Right cardiac atrium (tissue), 5 donors: ENCODE results near the gene ABCG1. TPM values are rescaled to one million over a fixed set of nuclear protein-coding genes. Genes with fewer than 3 reads are reported as not detected.
A peak's percentile ranks its signal among the peaks of the same experiment; 100 is the strongest.

Source experiments
- ATAC-seq, 2 donors: fragments of 200-7000 bp; cut with Tn5 transposase; one replicate each; pipeline versions ENCODE4 v1.8.0 to v1.9.1; 2020; ENCODE audit warnings: moderate library complexity in 2 of 2, mild to moderate bottlenecking in 1 of 2
- DNase-seq, 3 donors: peaks; one replicate each; pipeline ENCODE4 v3.0.0-alpha.2; 2020
- H3K27ac ChIP-seq: one replicate; pipeline ENCODE4 v1.5.1; 2013; ENCODE audit warnings: mild to moderate bottlenecking, low read length, control low read depth, moderate library complexity
- H3K27me3 ChIP-seq: one replicate; pipeline ENCODE4 v1.6.1; 2013; ENCODE audit not compliant: control insufficient read depth, insufficient read depth
- H3K4me1 ChIP-seq: one replicate; pipeline ENCODE4 v1.6.1; 2013; ENCODE audit warnings: low read length; ENCODE audit not compliant: control insufficient read depth, insufficient read depth
- H3K4me3 ChIP-seq: one replicate; pipeline ENCODE4 v1.5.1; 2013; ENCODE audit warnings: low read length, control low read depth
- H3K9me3 ChIP-seq: one replicate; pipeline ENCODE4 v1.6.1; 2013; ENCODE audit warnings: low read length; ENCODE audit not compliant: control insufficient read depth
- WGBS: extraction: QIAGEN DNeasy Blood & Tissue Kit; methylation state at CpG from one replicate; pipeline ENCODE4 v1.1.7; 2013; 5-methylcytosine and 5-hydroxymethylcytosine counted together
- intact Hi-C, 4 donors: fragments of 100-400 bp; cut with DNase I; formaldehyde crosslinking; loops; one replicate each; pipeline versions ENCODE4 v1.11.0 to v1.14.0; 2022 to 2023
- polyA plus RNA-seq: library from polyadenylated mRNA; stranded (reverse); fragments of 200-250 nt; gene quantifications from one replicate; pipeline ENCODE4 v1.2.3, GENCODE V29; 2013
- total RNA-seq, 4 donors: library from RNA; stranded (reverse); fragmentation: NEBNext Ultra II Directional; extraction: Animal tissue kit (Norgen Biotek cat#: 25700); gene quantifications; one replicate each; pipeline ENCODE4 v1.2.1, GENCODE V29; 2021
- donor health status: healthy with polysubstance abuse.
- donor health status: DM: no; HTN: yes; CAD: no.
- donor health status: DM: no; HTN: no; CAD: no.
- donor health status: DM: no; HTN: yes; CAD: no; lungs with severe emphysema.
- donor health status: DM: yes; HTN: yes; CAD: no.

The ABCG1 gene
- total and polyA plus RNA-seq, 5 donors, result 3.6 to 11.5 (median 5.7) TPM

DNA sequence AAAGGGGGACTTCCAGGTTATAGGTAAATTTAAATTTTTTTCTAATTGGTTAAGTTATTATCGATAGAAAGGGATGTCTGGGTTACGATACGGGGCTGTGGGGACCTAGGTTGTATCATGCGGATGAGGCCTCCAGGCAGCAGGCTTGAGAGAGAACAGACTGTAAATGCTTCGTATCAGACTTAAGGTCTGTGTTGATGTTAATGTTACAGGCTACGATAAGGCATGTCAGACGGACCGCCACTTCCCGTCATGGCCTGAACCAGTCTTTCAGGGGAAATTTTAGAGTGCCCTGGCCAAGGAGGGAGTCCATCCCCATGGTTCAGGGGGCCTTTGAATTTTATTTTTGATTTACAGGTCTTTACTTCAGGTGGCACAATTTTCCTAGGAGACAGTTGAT lies 16.7 kb downstream of the ABCG1 start:
- peaks cover 31% of the 10 kb centered on the region for H3K4me1 ChIP-seq
- ATAC-seq, result peak in 1 of 2 donors; percentile 15
- H3K27ac ChIP-seq, result peak overlapping the region; percentile 47
- no peaks in the 10 kb centered on the region for H3K9me3 ChIP-seq
- 53% methylated on average over 9 of the region's 9 CpGs for WGBS
- H3K27me3 ChIP-seq, result no peaks in the 10 kb centered on the region
- DNase-seq, result no peak
- intact Hi-C loops, result no loop called here
- H3K4me3 ChIP-seq, result no peak overlapping the region

DNA sequence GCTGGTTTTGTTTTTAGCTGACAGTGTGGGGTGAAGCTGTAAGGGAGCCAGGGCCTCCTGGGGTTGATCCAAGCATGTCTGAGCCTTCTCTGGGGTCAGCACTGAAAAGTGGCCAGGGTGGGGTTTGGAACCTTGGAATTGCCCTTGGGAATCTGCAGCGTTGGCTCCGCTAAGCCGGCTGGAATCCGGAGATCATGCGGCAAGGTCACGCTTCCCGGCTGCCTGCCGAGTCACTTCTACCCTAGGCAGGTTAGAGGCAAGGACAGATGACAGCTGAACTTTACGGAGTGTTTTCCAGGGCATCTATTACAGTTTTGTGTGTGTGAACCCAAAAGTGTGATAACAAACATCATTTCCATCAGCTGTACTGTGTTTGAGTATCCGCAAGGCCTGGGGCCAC lies 17.1 kb downstream of the ABCG1 start:
- Histone ChIP-seq H3K9me3 (no peaks in the 10 kb centered on the region), H3K4me3 (no peak overlapping the region), H3K27me3 (no peaks in the 10 kb centered on the region), H3K27ac (peak overlapping the region; percentile 47), H3K4me1 (peaks cover 27% of the 10 kb centered on the region)
- intact Hi-C loops, result no loop called here
- WGBS, result 39% methylated on average over 10 of the region's 10 CpGs
- ATAC-seq (no peak), DNase-seq (peak in 2 of 3 donors; percentile 77 to 83)

DNA sequence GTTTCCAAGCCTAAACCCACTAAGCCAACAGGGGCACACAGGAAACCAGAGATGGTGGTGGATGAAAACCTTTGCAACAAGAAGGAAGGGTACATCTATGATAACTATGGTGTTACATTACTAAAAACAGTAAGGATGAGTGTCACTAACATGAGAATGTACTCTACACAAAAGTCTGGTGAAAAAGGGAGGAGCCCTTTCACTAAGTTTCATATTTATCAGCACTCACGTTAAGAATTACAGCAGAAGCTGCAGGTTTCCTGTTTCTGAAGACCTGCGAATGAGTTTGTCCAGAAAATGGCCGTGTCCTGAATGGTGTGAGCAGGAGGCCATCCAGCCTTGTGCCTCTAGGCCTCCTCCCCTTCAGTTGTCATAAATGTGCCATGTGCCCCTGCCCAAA lies 17.8 kb downstream of the ABCG1 start:
- H3K4me1 ChIP-seq, result peaks cover 27% of the 10 kb centered on the region
- DNase-seq (no peak), ATAC-seq (no peak)
- no peak overlapping the region for H3K4me3 ChIP-seq
- intact Hi-C loops, result no loop called here
- H3K27ac ChIP-seq, result no peak overlapping the region
- WGBS, result 49% methylated on average over 3 of the region's 3 CpGs
- no peaks in the 10 kb centered on the region for H3K9me3 ChIP-seq
- no peaks in the 10 kb centered on the region for H3K27me3 ChIP-seq

DNA sequence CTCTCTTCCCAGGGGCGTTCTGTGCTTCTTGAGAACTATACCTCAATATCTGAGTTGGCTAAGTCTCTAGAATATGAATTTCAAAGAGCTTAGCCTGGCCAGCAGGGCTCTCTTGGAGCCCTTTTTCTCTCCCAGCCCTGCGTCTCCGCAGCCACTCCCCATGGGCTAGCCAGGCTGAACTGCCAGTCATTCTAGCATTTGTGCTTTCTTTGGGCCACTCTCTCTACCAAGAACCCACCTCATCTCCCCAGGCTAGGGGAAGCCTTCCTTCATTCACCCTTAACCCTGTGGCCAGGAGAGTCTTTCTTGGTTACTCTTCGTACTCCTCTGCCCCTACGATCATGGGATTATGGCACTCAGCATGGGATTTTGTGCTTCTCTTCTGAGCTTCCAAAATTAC lies 18.2 kb downstream of the ABCG1 start:
- Histone ChIP-seq H3K4me3 (no peak overlapping the region), H3K4me1 (peaks cover 25% of the 10 kb centered on the region), H3K9me3 (no peaks in the 10 kb centered on the region), H3K27ac (no peak overlapping the region), H3K27me3 (no peaks in the 10 kb centered on the region)
- ATAC-seq (no peak), DNase-seq (no peak)
- intact Hi-C loops, result no loop called here
- 90% methylated on average over 5 of the region's 5 CpGs for WGBS

DNA sequence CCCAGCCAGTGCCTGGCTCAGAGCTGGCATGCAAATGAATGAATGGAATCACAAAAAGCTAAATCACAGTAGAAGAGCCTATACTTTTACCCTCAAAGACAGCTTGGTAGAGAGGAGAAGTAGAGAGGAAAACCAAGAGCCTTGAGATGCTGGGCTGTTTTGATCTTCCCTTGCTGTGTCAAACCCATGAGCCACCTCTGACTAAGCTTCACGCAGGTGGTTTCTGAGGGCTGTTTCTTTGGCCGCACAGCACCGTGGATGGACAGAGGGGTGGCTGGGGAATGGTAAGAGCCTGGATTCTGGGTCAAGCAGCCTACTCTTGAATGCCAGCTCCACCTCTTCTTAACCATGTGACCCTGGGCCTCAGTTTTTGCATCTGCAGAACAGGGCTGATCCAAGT lies 18.6 kb downstream of the ABCG1 start:
- Histone ChIP-seq H3K27ac (no peak overlapping the region), H3K4me3 (no peak overlapping the region), H3K27me3 (no peaks in the 10 kb centered on the region), H3K4me1 (peaks cover 22% of the 10 kb centered on the region), H3K9me3 (no peaks in the 10 kb centered on the region)
- DNase-seq, result no peak
- WGBS, result 98% methylated on average over 3 of the region's 3 CpGs
- intact Hi-C loops, result no loop called here
- no peak for ATAC-seq

DNA sequence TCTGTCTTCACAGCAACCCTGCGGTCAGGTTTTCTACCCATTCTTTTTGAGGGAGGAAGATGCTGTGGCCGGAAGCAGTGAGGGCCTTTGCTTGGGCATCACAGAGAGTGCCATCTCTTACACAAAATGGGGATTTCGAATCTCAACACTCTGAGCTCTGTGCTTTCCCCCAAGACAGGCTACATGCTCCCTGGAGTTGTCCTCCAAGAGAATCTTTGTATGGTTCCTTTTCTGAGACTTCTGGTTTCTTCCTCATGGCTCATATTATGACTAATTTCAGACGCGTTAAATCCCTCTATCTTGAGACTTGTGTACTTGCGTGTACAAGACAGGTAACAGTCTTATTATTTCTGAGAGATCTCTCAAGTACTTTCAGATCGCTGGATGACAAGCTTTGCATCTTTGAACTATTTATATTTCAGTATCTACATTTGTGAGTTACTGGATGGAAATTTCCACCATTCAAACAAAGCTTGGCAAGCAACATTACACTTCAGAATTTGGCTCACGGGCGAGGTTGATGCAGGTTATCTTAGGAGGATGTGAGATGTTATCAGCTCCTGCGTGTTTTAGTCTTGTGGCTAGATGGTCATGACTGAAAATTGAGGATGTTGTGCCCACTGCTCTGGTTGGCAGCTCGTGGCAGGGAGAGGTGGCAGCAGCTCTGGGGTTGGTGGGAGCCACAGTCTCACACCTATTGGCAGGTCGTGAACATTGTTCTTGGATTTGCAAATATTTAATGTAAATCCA lies 19.4 kb downstream of the ABCG1 start:
- H3K27me3 ChIP-seq, result no peaks in the 10 kb centered on the region
- 69% methylated on average over 12 of the region's 12 CpGs for WGBS
- ATAC-seq (no peak), DNase-seq (no peak)
- H3K4me3 ChIP-seq, result no peak overlapping the region
- H3K4me1 ChIP-seq, result peaks cover 18% of the 10 kb centered on the region
- intact Hi-C loops, result no loop called here
- H3K9me3 ChIP-seq, result no peaks in the 10 kb centered on the region
- peak overlapping the region; percentile 26 for H3K27ac ChIP-seq

DNA sequence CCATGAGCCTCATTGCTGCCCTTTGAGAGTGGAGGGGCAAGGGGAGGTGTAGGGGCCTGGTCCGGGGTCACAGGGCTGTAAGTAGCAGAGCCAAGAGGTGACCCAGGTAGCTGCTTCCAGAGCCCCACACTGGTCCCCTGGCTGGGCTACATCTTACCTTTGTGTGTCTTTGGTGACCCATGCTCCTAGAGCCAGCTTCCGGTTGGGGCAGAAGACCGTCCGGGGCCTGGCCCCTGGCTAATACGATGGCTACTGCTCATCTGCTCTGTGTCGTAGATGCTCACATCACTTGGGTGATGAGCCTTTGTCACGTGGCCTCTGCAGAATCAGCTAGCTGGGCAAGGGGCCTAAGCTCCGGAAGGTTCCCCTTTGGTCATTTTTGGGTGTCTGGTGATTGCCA lies 20.6 kb downstream of the ABCG1 start:
- Histone ChIP-seq H3K4me1 (peaks cover 9% of the 10 kb centered on the region), H3K9me3 (no peaks in the 10 kb centered on the region), H3K4me3 (no peak overlapping the region), H3K27ac (no peak overlapping the region), H3K27me3 (no peaks in the 10 kb centered on the region)
- DNase-seq, result no peak
- 96% methylated on average over 8 of the region's 8 CpGs for WGBS
- ATAC-seq, result no peak
- intact Hi-C loops, result no loop called here

DNA sequence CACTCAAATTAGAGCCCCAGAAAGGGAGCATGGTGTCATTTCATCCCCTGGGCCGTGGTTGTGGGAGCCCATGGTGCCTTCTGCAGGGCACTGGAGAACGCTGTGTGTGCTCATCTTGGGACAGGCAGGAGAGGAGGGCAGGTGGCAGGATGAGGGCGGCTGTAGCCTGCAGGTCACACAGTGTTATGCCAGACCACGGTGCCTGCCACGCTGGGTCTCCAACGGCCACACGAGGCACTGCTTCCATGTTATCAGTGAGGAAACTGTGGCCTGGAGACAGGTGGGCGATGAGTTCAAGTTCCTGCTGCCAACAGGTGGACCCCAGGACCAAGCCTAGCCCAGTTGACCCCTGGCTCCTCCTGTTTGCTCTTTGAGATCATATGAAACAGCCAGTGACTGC lies 21.0 kb downstream of the ABCG1 start:
- H3K4me1 ChIP-seq, result peaks cover 9% of the 10 kb centered on the region
- no peaks in the 10 kb centered on the region for H3K27me3 ChIP-seq
- no peak overlapping the region for H3K27ac ChIP-seq
- H3K4me3 ChIP-seq, result no peak overlapping the region
- H3K9me3 ChIP-seq, result no peaks in the 10 kb centered on the region
- no peak for ATAC-seq
- no peak for DNase-seq
- WGBS, result 95% methylated on average over 8 of the region's 8 CpGs
- intact Hi-C loops, result no loop called here

DNA sequence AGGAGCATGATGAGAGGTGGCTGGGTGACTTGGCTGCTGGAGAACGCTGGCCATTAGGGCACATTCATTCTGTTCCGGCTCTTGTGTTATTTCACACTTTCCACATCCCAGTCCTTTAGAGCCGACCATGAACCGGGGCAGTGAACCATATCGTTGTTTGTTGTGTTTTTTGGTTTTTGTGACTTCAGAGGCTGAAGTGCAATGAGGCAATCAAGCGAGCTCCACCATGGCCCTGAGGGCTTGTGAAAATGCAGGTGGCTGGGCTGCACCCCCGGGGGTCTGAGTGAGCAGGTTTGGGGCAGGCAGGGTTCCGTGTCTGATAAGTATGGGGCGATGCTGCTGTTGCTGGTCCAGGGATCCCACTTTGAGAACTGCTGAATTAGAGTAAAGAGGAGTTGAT lies 23.7 kb downstream of the ABCG1 start:
- ATAC-seq (no peak), DNase-seq (no peak)
- H3K4me1 ChIP-seq, result no peaks in the 10 kb centered on the region
- WGBS, result 86% methylated on average over 9 of the region's 9 CpGs
- intact Hi-C loops, result no loop called here
- no peak overlapping the region for H3K4me3 ChIP-seq
- H3K9me3 ChIP-seq, result no peaks in the 10 kb centered on the region
- H3K27me3 ChIP-seq, result no peaks in the 10 kb centered on the region
- H3K27ac ChIP-seq, result no peak overlapping the region

DNA sequence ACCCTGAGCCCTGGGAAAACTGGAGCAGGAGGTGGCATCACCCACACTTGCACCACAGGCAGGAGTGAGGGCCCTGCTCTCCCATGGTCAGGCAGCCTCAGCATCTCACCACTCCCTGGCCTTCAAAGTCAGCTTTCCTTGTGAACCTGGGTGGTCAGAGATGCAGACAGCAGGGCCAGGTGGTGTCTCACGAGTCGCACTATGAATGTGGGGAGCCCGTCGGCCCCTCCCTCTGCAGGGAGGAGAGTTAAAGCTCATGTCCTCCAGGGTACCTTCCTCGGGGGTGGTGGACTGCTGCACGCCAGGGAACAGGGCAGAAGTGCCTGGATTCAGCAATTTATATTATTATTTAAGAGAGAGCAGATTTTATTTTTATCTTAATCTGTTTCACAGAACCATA lies 24.1 kb downstream of the ABCG1 start:
- intact Hi-C loops, result no loop called here
- Histone ChIP-seq H3K27me3 (no peaks in the 10 kb centered on the region), H3K9me3 (no peaks in the 10 kb centered on the region), H3K4me3 (no peak overlapping the region), H3K4me1 (no peaks in the 10 kb centered on the region), H3K27ac (no peak overlapping the region)
- ATAC-seq (no peak), DNase-seq (no peak)
- WGBS, result 87% methylated on average over 6 of the region's 6 CpGs

DNA sequence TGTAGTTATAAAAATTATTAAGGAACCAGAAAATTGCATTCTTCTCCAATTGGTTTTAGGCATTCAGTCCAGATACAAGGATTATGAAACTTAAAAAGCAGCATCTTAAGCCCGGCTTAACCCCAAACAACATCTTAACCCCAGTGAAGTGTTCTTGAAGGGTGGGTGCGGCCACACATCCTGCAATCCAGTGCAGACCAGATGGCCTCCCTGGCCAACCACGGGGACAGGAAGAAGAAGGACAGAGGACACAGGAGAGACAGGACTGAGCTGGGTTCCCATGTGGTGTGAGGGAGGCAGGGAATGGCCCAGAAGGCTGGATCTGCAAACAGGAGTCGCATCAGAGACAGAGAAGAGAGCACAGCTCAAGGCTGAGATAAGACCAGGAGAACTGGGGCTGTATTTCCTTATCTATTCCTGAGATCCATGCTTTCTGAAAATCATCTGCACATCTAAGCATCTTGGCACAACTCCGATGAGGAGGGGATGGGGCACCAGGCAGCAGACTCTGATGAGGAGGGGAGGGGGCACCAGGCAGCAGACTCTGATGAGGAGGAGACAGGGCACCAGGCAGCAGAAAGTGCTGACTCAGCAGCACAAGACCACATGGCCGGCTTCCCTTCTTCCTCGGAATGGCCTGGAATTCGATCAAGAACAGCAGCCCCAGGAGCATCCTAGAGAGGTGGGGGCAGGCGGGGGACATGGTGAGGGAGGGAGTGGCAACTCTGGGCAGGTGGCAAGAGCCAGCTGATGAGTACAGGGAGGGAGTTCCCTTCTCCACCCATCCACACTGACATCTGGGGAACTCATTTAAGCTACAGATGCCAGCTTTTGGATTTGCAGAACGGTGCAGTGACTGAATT lies 26.6 kb downstream of the ABCG1 start:
- no peak for ATAC-seq

More for the DNA sequence above, 26.6 kb downstream of the ABCG1 start:
- no peak for DNase-seq
- no peak overlapping the region for H3K4me3 ChIP-seq
- no peaks in the 10 kb centered on the region for H3K9me3 ChIP-seq
- no peak overlapping the region for H3K27ac ChIP-seq
- no peaks in the 10 kb centered on the region for H3K4me1 ChIP-seq
- intact Hi-C loops, result no loop called here
- no peaks in the 10 kb centered on the region for H3K27me3 ChIP-seq
- 40% methylated on average over 10 of the region's 10 CpGs for WGBS
